Liver (tissue), 3 donors: Measurements from ENCODE around the gene ARMC5.

Experiments used
- ATF3 ChIP-seq: IDR thresholded peaks from 2 replicates; pipeline ENCODE4 v1.6.1; 2016; ENCODE audit warnings: antibody characterized with exemption
- CTCF ChIP-seq: fragments of 150-350 bp; IDR thresholded peaks from 2 replicates; pipeline ENCODE4 v1.5.1; 2017; ENCODE audit warnings: improper control_type of control experiment, low read depth, low read length; ENCODE audit not compliant: missing input control
- HNF4A ChIP-seq, 2 donors: conservative IDR thresholded peaks; 2 replicates each; pipeline ENCODE4 v1.6.1; 2016; ENCODE audit warnings: antibody characterized with exemption in 2 of 2, mild to moderate bottlenecking in 2 of 2
- HNF4G ChIP-seq: IDR thresholded peaks from 2 replicates; pipeline ENCODE4 v1.6.1; 2016; ENCODE audit warnings: antibody characterized with exemption
- JUND ChIP-seq, 2 donors: IDR thresholded peaks; 2 replicates each; pipeline ENCODE4 v1.6.1; 2016; ENCODE audit warnings: antibody characterized with exemption in 2 of 2
- MAX ChIP-seq: IDR thresholded peaks from 2 replicates; pipeline ENCODE4 v1.6.1; 2016; ENCODE audit warnings: antibody characterized with exemption
- RAD21 ChIP-seq, 2 donors: IDR thresholded peaks; 2 replicates each; pipeline ENCODE4 v1.6.1; 2016; ENCODE audit warnings: antibody characterized with exemption in 2 of 2, mild to moderate bottlenecking in 2 of 2
- TAF1 ChIP-seq: conservative IDR thresholded peaks from 2 replicates; pipeline ENCODE4 v1.6.1; 2016; ENCODE audit warnings: antibody characterized with exemption, mild to moderate bottlenecking
- YY1 ChIP-seq: IDR thresholded peaks from 2 replicates; pipeline ENCODE4 v1.6.1; 2016; ENCODE audit warnings: antibody characterized with exemption, mild to moderate bottlenecking
- donor health status: healthy.
- donor health status: healthy.

GRCh38 chr16:31451681-31452351 is 7.5 kb upstream of the ARMC5 start:
- TF ChIP-seq TAF1 = no peak
- TF ChIP-seq YY1 = no peak
- peak; percentile 52 for TF ChIP-seq CTCF
- TF ChIP-seq HNF4G = no peak
- no peak for TF ChIP-seq MAX
- TF ChIP-seq HNF4A (conservative IDR thresholded peaks at IDR 0.05) = no peak
- TF ChIP-seq JUND (IDR thresholded peaks at IDR 0.05) = no peak
- TF ChIP-seq RAD21 (IDR thresholded peaks at IDR 0.05) = peak; percentile 59 to 76
- TF ChIP-seq ATF3 = no peak
